K562 (cell line): Measurements from ENCODE around the gene SPEM3. TPM values are rescaled to one million over a fixed set of nuclear protein-coding genes. Genes with fewer than 3 reads are reported as not detected.
A peak's percentile ranks its signal among the peaks of the same experiment; 100 is the strongest.

Experiments used
- ASH1L ChIP-seq: fragments of 450-650 bp; IDR thresholded peaks from 2 replicates; pipeline ENCODE4 v1.6.1; 2018; ENCODE audit warnings: borderline replicate concordance, mild to moderate bottlenecking, low read depth; ENCODE audit not compliant: partially characterized antibody
- CTBP1 ChIP-seq: fragments of 450-650 bp; IDR thresholded peaks from 2 replicates; pipeline ENCODE4 v1.6.1; 2016; ENCODE audit warnings: borderline replicate concordance
- LCOR ChIP-seq: sonication (generic); formaldehyde crosslinking; IDR thresholded peaks from 2 replicates; pipeline ENCODE4 v1.8.0; 2022; ENCODE audit warnings: mild to moderate bottlenecking, missing genetic modification reagents
- MAFK ChIP-seq: IDR thresholded peaks from 2 replicates; pipeline ENCODE4 v1.6.1; 2011; ENCODE audit warnings: low read length, improper control_type of control experiment
- MCM5 ChIP-seq: fragments of 450-650 bp; IDR thresholded peaks from 2 replicates; pipeline ENCODE4 v1.6.1; 2016; ENCODE audit warnings: low read depth
- MNT ChIP-seq, 2 experiments: fragments of 450-650 bp; conservative IDR thresholded peaks; 2 replicates each; pipeline ENCODE4 v1.6.1; 2017; ENCODE audit warnings: mild to moderate bottlenecking in 2 of 2, moderate library complexity in 2 of 2
- NFIX ChIP-seq: fragments of 250-450 bp; sonication (Bioruptor Pico); IDR thresholded peaks from 2 replicates; pipeline ENCODE4 v1.4.0; 2020; ENCODE audit warnings: low read depth, mild to moderate bottlenecking, moderate library complexity
- NR4A1 ChIP-seq, 2 experiments: fragments of 250-450 bp in 1 of 2; fragments of 450-650 bp in 1 of 2; sonication (Bioruptor Pico) in 1 of 2; IDR thresholded peaks; 2 replicates each; pipeline versions ENCODE4 v1.4.0 to v1.6.1; 2016 to 2020; ENCODE audit warnings: mild to moderate bottlenecking in 2 of 2, missing compliant biosample characterization in 1 of 2, missing genetic modification characterization in 1 of 2, moderate library complexity in 1 of 2
- PHF8 ChIP-seq: fragments of 200-600 bp; sonication (generic); IDR thresholded peaks from 2 replicates; pipeline ENCODE4 v1.6.1; 2012; ENCODE audit warnings: mixed run types, mild to moderate bottlenecking, inconsistent platforms, low read length, moderate library complexity, borderline replicate concordance
- POLR2B ChIP-seq: fragments of 450-650 bp; IDR thresholded peaks from 2 replicates; pipeline ENCODE4 v1.6.1; 2018; ENCODE audit warnings: low read depth; ENCODE audit not compliant: partially characterized antibody
- POLR2G ChIP-seq: fragments of 200-400 bp; formaldehyde crosslinking; IDR thresholded peaks from 2 replicates; pipeline ENCODE4 v1.6.1; 2017; ENCODE audit warnings: low read depth, mild to moderate bottlenecking, antibody characterized with exemption, low read length, moderate library complexity
- SP2 ChIP-seq: IDR thresholded peaks from 2 replicates; pipeline ENCODE4 v1.6.1; 2011; ENCODE audit warnings: mild to moderate bottlenecking, low read depth, low read length, moderate library complexity; ENCODE audit not compliant: poor library complexity, severe bottlenecking; ENCODE audit errors: extremely low read depth
- YY1 ChIP-seq, 3 experiments: IDR thresholded peaks; 2 replicates each; pipeline ENCODE4 v1.6.1; 2011; ENCODE audit warnings: low read length in 2 of 3, mild to moderate bottlenecking in 2 of 3, moderate library complexity in 2 of 3, borderline replicate concordance in 1 of 3, control low read depth in 1 of 3, low read depth in 1 of 3; ENCODE audit not compliant: insufficient read depth in 3 of 3, insufficient replicate concordance in 2 of 3, control insufficient read depth in 1 of 3, insufficient read length in 1 of 3; ENCODE audit errors: extremely low read depth in 1 of 3
- ZNF41 ChIP-seq: fragments of 250-450 bp; sonication (Bioruptor Pico); conservative IDR thresholded peaks from 2 replicates; pipeline ENCODE4 v1.4.0; 2020; ENCODE audit warnings: mild to moderate bottlenecking
- polyA plus RNA-seq, 8 experiments: library from polyadenylated mRNA; depleted of rRNA in 4 of 8; stranded (reverse) in 5 of 8; unstranded in 3 of 8; fragments of >200 nt; fragmentation: Nextera tagmentation in 2 of 8; fragmentation: Illumina TruSeq in 1 of 8; extraction: Ambion mirVana in 2 of 8; extraction: Trizol in 1 of 8; gene quantifications; 2 replicates each; pipeline versions ENCODE4 v1.2.1 to v1.2.3, GENCODE V29; 2011 to 2014; ENCODE audit warnings: inconsistent platforms in 1 of 8, missing spikeins in 1 of 8
- total RNA-seq, 7 experiments: library from RNA; depleted of rRNA in 6 of 7; stranded (reverse); fragments of >200 nt in 6 of 7; fragmentation: Illumina TruSeq in 2 of 7; extraction: Trizol in 2 of 7; gene quantifications; 2 replicates each; pipeline versions ENCODE4 v1.2.1 to v1.2.3, GENCODE V29; 2011 to 2021; ENCODE audit warnings: low replicate concordance in 1 of 7
- TF ChIP-seq, protein P1 (sequence below): sonication (generic); formaldehyde crosslinking; IDR thresholded peaks from 2 replicates; pipeline ENCODE4 v1.8.0; 2022; ENCODE audit warnings: missing genetic modification reagents, mild to moderate bottlenecking, moderate library complexity, borderline replicate concordance
- TF ChIP-seq, protein P2 (sequence below): sonication (generic); formaldehyde crosslinking; IDR thresholded peaks from 2 replicates; pipeline ENCODE4 v1.4.0; 2020; ENCODE audit warnings: mild to moderate bottlenecking, missing genetic modification reagents
- TF ChIP-seq, protein P3 (sequence below): fragments of 450-650 bp; IDR thresholded peaks from 2 replicates; pipeline ENCODE4 v1.6.1; 2018; ENCODE audit not compliant: partially characterized antibody

SPEM3 gene
- total and polyA plus RNA-seq, 9 of the 15 experiments (the other 6 are each of a cell fraction or from before 2014, with no cell fraction given), result not detected

DNA sequence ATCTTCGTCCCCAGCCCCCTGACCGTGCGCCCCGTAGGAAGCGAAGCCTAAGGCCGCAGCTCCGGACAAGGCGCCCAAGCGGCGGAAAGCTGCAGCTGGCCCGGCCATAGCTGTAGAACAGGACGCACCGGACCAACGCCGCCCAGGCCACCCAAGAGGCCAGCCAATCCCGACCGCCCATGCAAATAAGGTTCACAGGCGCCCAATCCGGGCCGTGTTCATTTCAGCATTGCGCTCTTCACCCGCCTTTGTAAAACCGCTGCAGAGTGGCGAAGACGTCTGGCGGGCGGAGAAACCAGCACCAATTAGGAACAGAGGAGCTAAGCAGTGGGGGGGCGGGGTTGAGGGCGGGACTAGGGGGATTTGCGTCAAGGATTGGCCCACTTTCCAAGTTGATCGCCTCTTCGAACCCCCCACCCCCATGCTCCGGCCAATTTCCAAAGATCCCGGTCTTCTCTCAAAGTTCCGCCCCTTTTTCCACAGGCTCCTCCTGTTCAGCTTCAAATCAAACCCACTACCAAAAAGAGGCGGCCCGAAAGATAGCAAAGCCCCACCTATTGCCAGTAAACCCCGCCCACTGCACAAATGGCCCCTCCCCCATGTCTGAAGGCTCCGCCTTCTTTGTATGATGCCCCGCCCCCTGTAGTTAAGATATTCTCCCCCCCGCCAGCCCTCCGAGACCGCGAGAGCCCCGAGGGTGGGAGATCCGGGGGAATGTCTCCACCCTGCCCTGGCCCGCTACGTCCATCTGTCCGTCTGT, 24.5 kb upstream of the SPEM3 start, which contains the start of gene TMEM256 (continued):
- TF ChIP-seq CTBP1 (peak; percentile 23; the same call in 1 of the 2 replicates), NR4A1 (CRISPR knock-in tag; IDR thresholded peaks at IDR 0.05) (no peak), NR4A1 (tag; IDR thresholded peaks at IDR 0.05) (no peak), POLR2B (peak; percentile 73), SP2 (peak; percentile 53), PHF8 (peak; percentile 78), MNT (conservative IDR thresholded peaks at IDR 0.05) (peak in 1 of 2 experiments; percentile 61; a peak in 1 of 4 replicates), ASH1L (peak; percentile 78), YY1 (IDR thresholded peaks at IDR 0.05; ENCODE audit: borderline replicate concordance in 1 of 3, control insufficient read depth in 1 of 3, extremely low read depth in 1 of 3, insufficient read depth in 3 of 3, insufficient read length in 1 of 3, insufficient replicate concordance in 2 of 3, low read depth in 1 of 3, low read length in 2 of 3) (peak in 2 of 3 experiments; percentile 65 to 89), NFIX (CRISPR knock-in tag) (no peak), LCOR (CRISPR knock-in tag) (0 out of 2 replicates have a peak, but pooled peaks have one; percentile 27), POLR2G (peak; percentile 97), MCM5 (no peak), MAFK (no peak), ZNF41 (CRISPR knock-in tag) (no peak)
- TF ChIP-seq, protein P1, sequence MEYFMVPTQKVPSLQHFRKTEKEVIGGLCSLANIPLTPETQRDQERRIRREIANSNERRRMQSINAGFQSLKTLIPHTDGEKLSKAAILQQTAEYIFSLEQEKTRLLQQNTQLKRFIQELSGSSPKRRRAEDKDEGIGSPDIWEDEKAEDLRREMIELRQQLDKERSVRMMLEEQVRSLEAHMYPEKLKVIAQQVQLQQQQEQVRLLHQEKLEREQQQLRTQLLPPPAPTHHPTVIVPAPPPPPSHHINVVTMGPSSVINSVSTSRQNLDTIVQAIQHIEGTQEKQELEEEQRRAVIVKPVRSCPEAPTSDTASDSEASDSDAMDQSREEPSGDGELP (CRISPR knock-in tag), result peak; percentile 95
- TF ChIP-seq, protein P2, sequence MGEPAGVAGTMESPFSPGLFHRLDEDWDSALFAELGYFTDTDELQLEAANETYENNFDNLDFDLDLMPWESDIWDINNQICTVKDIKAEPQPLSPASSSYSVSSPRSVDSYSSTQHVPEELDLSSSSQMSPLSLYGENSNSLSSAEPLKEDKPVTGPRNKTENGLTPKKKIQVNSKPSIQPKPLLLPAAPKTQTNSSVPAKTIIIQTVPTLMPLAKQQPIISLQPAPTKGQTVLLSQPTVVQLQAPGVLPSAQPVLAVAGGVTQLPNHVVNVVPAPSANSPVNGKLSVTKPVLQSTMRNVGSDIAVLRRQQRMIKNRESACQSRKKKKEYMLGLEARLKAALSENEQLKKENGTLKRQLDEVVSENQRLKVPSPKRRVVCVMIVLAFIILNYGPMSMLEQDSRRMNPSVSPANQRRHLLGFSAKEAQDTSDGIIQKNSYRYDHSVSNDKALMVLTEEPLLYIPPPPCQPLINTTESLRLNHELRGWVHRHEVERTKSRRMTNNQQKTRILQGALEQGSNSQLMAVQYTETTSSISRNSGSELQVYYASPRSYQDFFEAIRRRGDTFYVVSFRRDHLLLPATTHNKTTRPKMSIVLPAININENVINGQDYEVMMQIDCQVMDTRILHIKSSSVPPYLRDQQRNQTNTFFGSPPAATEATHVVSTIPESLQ, result no peak
- TF ChIP-seq, protein P3, sequence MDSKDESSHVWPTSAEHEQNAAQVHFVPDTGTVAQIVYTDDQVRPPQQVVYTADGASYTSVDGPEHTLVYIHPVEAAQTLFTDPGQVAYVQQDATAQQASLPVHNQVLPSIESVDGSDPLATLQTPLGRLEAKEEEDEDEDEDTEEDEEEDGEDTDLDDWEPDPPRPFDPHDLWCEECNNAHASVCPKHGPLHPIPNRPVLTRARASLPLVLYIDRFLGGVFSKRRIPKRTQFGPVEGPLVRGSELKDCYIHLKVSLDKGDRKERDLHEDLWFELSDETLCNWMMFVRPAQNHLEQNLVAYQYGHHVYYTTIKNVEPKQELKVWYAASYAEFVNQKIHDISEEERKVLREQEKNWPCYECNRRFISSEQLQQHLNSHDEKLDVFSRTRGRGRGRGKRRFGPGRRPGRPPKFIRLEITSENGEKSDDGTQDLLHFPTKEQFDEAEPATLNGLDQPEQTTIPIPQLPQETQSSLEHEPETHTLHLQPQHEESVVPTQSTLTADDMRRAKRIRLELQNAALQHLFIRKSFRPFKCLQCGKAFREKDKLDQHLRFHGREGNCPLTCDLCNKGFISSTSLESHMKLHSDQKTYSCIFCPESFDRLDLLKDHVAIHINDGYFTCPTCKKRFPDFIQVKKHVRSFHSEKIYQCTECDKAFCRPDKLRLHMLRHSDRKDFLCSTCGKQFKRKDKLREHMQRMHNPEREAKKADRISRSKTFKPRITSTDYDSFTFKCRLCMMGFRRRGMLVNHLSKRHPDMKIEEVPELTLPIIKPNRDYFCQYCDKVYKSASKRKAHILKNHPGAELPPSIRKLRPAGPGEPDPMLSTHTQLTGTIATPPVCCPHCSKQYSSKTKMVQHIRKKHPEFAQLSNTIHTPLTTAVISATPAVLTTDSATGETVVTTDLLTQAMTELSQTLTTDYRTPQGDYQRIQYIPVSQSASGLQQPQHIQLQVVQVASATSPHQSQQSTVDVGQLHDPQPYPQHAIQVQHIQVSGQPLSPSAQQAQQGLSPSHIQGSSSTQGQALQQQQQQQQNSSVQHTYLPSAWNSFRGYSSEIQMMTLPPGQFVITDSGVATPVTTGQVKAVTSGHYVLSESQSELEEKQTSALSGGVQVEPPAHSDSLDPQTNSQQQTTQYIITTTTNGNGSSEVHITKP, result peak; percentile 94
